ENCODE results near the gene FBN1. TPM values are rescaled to one million over a fixed set of nuclear protein-coding genes. Genes with fewer than 3 reads are reported as not detected.

FBN1 gene
- total RNA-seq, 1 donor, result 984 TPM

DNA sequence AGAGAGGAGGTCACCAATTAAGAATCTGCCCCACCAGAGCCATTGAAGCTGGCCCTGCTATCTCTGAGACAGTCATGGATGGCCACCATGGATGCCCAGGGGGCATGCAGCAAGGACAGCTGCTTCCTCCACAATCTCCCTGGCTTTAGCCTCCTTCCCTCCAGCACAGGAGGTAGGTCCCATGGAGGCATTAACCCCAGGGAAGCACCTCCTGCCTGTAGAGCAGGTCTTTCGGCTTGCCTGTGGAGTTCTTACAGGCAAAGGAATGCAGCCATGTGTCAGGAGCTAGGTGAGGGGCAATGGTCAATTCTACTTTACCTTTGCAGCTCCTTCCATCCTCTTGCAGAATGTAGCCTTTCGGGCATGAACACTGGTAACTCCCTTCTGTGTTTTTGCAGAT is 220.5 kb downstream of the FBN1 start:
- DNase-seq (ENCODE audit: low read depth), result no peak
- H3K4me3 ChIP-seq (ENCODE audit: low read depth, low read length), result no peak overlapping the region
- TF ChIP-seq, protein P1, sequence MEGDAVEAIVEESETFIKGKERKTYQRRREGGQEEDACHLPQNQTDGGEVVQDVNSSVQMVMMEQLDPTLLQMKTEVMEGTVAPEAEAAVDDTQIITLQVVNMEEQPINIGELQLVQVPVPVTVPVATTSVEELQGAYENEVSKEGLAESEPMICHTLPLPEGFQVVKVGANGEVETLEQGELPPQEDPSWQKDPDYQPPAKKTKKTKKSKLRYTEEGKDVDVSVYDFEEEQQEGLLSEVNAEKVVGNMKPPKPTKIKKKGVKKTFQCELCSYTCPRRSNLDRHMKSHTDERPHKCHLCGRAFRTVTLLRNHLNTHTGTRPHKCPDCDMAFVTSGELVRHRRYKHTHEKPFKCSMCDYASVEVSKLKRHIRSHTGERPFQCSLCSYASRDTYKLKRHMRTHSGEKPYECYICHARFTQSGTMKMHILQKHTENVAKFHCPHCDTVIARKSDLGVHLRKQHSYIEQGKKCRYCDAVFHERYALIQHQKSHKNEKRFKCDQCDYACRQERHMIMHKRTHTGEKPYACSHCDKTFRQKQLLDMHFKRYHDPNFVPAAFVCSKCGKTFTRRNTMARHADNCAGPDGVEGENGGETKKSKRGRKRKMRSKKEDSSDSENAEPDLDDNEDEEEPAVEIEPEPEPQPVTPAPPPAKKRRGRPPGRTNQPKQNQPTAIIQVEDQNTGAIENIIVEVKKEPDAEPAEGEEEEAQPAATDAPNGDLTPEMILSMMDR (IDR thresholded peaks at IDR 0.05; ENCODE audit: insufficient read depth, low read length), result no peak

DNA sequence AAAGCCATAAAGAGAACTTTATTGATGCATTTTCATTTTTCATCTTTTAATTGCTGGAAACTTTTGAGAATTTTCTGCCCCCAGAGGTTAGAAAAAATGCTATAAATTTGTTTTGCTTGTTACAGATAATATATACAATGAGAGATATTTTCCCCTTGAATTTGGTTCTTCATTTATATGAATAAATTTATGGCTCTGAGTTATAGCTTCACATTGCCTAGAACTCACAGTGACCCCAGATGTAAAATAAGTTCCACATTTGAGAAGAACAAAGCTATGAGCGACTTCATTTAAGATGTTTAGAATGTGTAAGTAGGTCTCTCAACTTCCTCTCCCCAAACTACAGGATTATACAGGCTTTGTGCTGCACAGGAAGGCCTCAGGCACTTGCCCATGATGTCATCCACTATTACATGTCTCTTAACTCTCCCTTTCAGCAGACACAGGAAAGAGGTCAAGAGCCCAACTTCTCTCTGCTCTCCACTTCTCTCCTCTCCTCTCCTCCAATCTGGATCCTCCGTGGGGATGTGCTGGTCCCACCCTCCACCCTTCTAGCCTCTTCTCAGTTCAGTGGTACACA is 221.5 kb downstream of the FBN1 start:
- TF ChIP-seq, protein P1 (IDR thresholded peaks at IDR 0.05; ENCODE audit: insufficient read depth, low read length), result no peak
- no peak overlapping the region for H3K4me3 ChIP-seq (ENCODE audit: low read depth, low read length)
- DNase-seq (ENCODE audit: low read depth), result no peak

DNA sequence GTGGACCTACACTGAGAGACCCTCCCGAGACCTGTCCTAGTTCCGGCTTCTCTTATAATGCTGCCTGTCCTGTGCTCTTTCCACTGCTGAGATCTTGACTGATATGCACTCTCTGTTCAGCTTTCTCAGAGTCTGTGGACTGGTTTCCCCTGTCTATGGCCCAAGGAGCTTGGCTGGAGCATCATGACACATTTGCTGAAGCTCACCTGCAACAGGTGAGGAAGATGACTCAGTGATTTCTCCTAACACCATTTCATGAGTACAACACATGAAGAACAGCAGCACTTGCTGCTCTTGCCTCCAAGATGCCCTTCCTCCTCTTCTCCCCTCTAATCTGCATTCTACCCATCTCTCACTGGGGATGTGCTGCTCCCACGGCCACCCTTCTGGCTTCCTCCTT is 222.2 kb downstream of the FBN1 start:
- no peak for DNase-seq (ENCODE audit: low read depth)
- TF ChIP-seq, protein P1 (IDR thresholded peaks at IDR 0.05; ENCODE audit: insufficient read depth, low read length), result no peak

DNA sequence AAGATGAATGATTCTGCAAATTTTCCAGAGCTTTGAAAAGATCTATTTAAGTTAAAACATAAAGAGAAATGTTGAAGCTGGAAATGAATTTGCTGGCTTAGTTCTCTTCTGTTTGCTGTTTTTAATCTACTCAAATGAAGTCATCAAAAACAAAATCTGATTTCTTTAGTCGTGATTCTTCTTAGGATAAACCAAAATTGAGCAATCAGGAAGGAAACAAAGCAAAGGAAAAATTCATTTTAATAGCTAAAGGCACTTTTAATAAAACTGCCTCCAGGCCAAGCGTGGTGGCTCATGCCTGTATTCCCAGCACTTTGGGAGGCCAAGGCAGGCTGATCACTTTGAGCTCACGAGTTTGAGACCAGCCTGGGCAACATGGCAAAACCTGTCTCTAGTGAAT is 223.1 kb downstream of the FBN1 start:
- no peak for DNase-seq (ENCODE audit: low read depth)

More for the DNA sequence above, 222.2 kb downstream of the FBN1 start:
- no peak overlapping the region for H3K4me3 ChIP-seq (ENCODE audit: low read depth, low read length)

DNA sequence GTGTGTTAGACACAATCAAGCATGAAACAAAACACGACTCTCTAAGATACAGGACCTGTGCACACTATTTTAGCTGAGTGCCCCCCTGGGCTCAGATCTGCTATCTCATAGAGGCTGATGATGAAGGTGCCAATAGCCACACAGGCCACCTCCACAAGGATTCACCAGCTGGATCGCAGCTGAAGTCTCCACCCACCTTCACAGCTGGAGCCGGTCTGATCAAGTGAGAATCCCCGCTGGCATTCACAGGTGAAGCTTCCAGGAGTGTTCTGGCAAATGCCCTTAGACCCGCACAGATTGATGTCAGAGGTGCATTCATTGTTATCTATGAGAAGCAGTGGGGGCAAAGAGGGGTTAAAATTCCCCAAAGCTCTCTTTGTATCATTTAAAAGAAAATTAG is 224.1 kb downstream of the FBN1 start:
- TF ChIP-seq, protein P1 (IDR thresholded peaks at IDR 0.05; ENCODE audit: insufficient read depth, low read length), result no peak
- no peak overlapping the region for H3K4me3 ChIP-seq (ENCODE audit: low read depth, low read length)
- no peak for DNase-seq (ENCODE audit: low read depth)

More for the DNA sequence above, 223.1 kb downstream of the FBN1 start:
- H3K4me3 ChIP-seq (ENCODE audit: low read depth, low read length), result no peak overlapping the region
- TF ChIP-seq, protein P1 (IDR thresholded peaks at IDR 0.05; ENCODE audit: insufficient read depth, low read length), result no peak

DNA sequence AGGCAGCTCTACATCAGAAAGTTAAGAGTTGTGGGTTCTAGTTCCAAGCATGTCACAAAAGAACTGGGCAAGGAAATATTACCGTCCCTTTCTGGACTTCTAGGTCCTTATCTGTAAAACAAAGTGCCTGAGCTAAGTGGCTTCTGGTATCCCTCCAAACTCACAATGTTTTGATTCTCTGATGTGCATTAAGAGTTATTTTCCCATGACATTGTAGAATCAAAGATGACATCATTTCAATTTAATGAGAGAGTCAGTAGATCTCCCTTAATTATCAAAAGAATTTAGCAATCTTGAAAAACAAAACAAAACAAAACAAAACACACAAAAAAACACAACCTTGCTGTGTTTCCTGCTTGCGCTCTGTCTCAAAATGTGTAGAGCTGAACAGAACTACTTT is 225.6 kb downstream of the FBN1 start:
- no peak overlapping the region for H3K4me3 ChIP-seq (ENCODE audit: low read depth, low read length)
- DNase-seq (ENCODE audit: low read depth), result no peak
- TF ChIP-seq, protein P1 (IDR thresholded peaks at IDR 0.05; ENCODE audit: insufficient read depth, low read length), result no peak

DNA sequence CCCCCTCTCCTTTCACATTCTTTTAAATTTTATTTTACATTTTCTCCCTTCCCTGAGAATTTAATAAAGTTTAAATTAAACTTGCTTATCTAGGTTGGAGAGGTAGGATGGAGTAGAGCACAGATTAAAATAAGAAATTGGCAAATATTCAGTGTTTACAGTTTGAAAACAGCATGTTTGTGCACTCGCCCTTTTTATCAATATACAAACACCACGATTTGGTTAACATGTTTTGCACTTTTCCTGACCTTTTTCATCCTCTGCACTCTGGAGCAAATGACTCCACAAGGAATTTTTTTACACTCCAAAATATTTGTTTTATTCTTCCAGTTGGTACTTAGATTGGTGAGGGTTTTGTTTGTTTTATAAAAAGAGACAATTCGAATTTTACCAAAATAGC is 227.2 kb downstream of the FBN1 start:
- H3K4me3 ChIP-seq (ENCODE audit: low read depth, low read length), result no peak overlapping the region
- TF ChIP-seq, protein P1 (IDR thresholded peaks at IDR 0.05; ENCODE audit: insufficient read depth, low read length), result no peak
- DNase-seq (ENCODE audit: low read depth), result no peak

Measured in fibroblast of the aortic adventitia (primary cell).